Activated CD8-positive, alpha-beta T cell treated with anti-CD3 and anti-CD28 coated beads for 36 hours (primary cell): ENCODE measurements around the gene FBXO39. TPM values are rescaled to one million over a fixed set of nuclear protein-coding genes. Genes with fewer than 3 reads are reported as not detected.
A peak's percentile ranks its signal among the peaks of the same experiment; 100 is the strongest.

Experiments
- ATAC-seq: fragments of 200-7000 bp; cut with Tn5 transposase; one replicate; pipeline ENCODE4 v1.10.0; 2021; ENCODE audit warnings: mild to moderate bottlenecking, moderate library complexity
- CTCF ChIA-PET: fragments of 350-600 bp; sonication (Branson Sonifier 250); formaldehyde crosslinking; loops from one replicate; lab custom pipeline; 2021; ENCODE audit warnings: antibody characterized with exemption; lab: Charles Lee
- POLR2A ChIA-PET: fragments of 350-600 bp; sonication (Branson Sonifier 250); formaldehyde crosslinking; loops from one replicate; lab custom pipeline; 2021; ENCODE audit warnings: antibody characterized with exemption; lab: Charles Lee
- DNase-seq: peaks from one replicate; pipeline ENCODE4 v3.0.0-alpha.2; 2020
- H3K27ac Mint-ChIP-seq: one replicate; pipeline ENCODE4 v1.8.0; 2021; ENCODE audit warnings: mild to moderate bottlenecking, mixed read lengths
- H3K27me3 Mint-ChIP-seq: one replicate; pipeline ENCODE4 v1.8.0; 2021; ENCODE audit warnings: mixed read lengths
- H3K36me3 Mint-ChIP-seq: one replicate; pipeline ENCODE4 v1.8.0; 2021; ENCODE audit warnings: low read depth, mixed read lengths
- H3K4me1 Mint-ChIP-seq: one replicate; pipeline ENCODE4 v1.8.0; 2021; ENCODE audit warnings: low read depth, mixed read lengths
- H3K4me3 Mint-ChIP-seq: one replicate; pipeline ENCODE4 v1.8.0; 2021; ENCODE audit warnings: mild to moderate bottlenecking, moderate library complexity, mixed read lengths
- H3K9me3 Mint-ChIP-seq: one replicate; pipeline ENCODE4 v1.8.0; 2021; ENCODE audit warnings: mixed read lengths
- intact Hi-C: fragments of 100-400 bp; cut with micrococcal nuclease; formaldehyde crosslinking; loops from one replicate; pipeline ENCODE4 v1.10.0; 2022
- total RNA-seq, 2 experiments: library from RNA; stranded (reverse); gene quantifications; one replicate each; pipeline ENCODE4 v1.2.3, GENCODE V29; 2021
- TF ChIP-seq, protein P1 (sequence below): fragments of 200-600 bp; IDR thresholded peaks from one replicate; pipeline ENCODE4 v1.8.0; 2022; ENCODE audit warnings: antibody characterized with exemption, mild to moderate bottlenecking

The FBXO39 gene
- total RNA-seq, 2 experiments from 2014 or later: not detected

DNA sequence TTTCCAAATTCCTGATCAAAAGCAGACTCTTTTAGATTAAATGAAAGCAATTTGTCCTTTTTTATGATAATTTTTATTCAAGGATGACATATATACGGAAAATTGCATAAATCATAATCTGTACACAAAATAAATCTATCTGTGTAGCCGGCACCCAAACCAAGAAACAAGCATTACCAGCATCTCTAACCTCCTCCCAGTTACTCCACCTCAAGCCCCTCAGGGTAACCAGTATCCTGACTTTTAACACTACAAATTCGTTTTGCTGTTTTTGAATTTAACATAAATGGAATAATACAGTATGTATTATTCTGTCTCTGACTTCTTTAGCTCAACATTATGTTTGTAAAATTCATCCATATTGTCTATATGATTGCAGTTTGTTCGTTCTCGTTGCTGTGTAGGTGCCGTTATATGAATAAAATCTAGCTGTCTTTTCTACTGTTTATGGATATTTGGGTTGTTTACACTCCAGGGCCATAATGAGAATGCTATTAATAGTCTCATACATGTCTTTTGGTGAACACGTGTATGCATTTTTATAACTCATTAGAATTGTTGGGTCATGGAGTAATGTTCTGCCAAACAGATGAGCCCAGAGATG, 54.5 kb downstream of the FBXO39 start:
- Mint-ChIP-seq H3K4me1 (peaks cover 12% of the 10 kb centered on the region), H3K9me3 (no peaks in the 10 kb centered on the region), H3K27ac (no peak overlapping the region), H3K36me3 (no peaks in the 10 kb centered on the region), H3K27me3 (peaks cover 42% of the 10 kb centered on the region), H3K4me3 (no peak overlapping the region)
- ATAC-seq (no peak), DNase-seq (no peak)
- intact Hi-C loops: no loop called here
- CTCF ChIA-PET: interaction anchor here (2.1 kb wide), 1 partner anchor 13 kb away, joined by 11 read pairs; no protein-coding TSS in a partner anchor
- TF ChIP-seq, protein P1, sequence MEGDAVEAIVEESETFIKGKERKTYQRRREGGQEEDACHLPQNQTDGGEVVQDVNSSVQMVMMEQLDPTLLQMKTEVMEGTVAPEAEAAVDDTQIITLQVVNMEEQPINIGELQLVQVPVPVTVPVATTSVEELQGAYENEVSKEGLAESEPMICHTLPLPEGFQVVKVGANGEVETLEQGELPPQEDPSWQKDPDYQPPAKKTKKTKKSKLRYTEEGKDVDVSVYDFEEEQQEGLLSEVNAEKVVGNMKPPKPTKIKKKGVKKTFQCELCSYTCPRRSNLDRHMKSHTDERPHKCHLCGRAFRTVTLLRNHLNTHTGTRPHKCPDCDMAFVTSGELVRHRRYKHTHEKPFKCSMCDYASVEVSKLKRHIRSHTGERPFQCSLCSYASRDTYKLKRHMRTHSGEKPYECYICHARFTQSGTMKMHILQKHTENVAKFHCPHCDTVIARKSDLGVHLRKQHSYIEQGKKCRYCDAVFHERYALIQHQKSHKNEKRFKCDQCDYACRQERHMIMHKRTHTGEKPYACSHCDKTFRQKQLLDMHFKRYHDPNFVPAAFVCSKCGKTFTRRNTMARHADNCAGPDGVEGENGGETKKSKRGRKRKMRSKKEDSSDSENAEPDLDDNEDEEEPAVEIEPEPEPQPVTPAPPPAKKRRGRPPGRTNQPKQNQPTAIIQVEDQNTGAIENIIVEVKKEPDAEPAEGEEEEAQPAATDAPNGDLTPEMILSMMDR: no peak
- POLR2A ChIA-PET: no interaction called here

DNA sequence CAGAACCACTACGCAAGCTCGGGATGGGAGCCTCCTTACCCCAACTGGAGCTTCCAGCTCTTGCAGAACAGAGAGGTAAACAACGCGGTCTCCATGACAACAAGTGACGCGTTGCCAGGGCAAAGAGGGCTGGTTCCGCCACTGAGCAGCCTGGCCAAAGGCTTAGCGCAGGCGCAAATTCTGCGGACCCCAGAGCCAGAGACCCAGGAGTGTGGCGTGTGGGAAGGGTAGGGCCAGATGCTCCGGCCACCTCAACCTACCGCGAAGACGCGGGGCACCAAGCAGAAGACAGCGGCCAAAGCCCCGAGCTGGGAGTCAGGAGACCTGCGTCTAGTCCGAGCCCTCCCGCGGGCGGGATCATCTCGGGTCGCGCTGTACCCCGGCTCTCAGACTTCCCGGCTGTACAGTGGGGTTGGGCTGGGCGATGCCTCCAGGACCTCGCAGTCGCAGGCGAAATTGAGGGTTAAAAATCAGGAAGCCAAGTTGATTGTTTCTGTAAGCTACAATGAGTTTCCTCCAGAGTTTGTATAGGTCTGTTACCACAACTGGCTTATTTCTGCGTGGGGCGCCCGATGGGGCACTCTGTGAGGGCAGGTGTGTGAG, 55.7 kb downstream of the FBXO39 start, which contains the start of gene TEKT1:
TSS of gene TEKT1 (minus strand) at position 69 of the 603 bp plus-strand sequence. CDS start 1,353 bp downstream, outside the sequence.
- intact Hi-C loops: no loop called here
- peak; percentile 80 for ATAC-seq

More for the DNA sequence above, 55.7 kb downstream of the FBXO39 start, which contains the start of gene TEKT1:
- Mint-ChIP-seq H3K27ac (no peak within 1 kb of the TSS), H3K27me3 (peaks cover 44% of the 10 kb centered on the region), H3K9me3 (no peaks in the 10 kb centered on the region), H3K4me1 (peaks cover 12% of the 10 kb centered on the region), H3K4me3 (peak within 1 kb of the TSS; percentile 59), H3K36me3 (no peaks in the 10 kb centered on the region)
- POLR2A ChIA-PET: no interaction called here
- CTCF ChIA-PET: interaction anchor here (0.7 to 2.1 kb wide), 5 partner anchors 12 to 166 kb away, joined by 3 to 11 read pairs (median 4); no protein-coding TSS in a partner anchor
- DNase-seq: peak; percentile 79
- TF ChIP-seq, protein P1: no peak

Other genes starting within 250 kb of the FBXO39 start
- gene PITPNM3, start 219.7 kb upstream of the FBXO39 start, total RNA-seq: under 1 TPM; 0.87 to 0.92 TPM
- gene KIAA0753, start 135.5 kb upstream of the FBXO39 start, total RNA-seq: 10 to 100 TPM; 16.5 to 17.3 TPM
- gene TXNDC17, start 135.2 kb upstream of the FBXO39 start, total RNA-seq: 100 to 1,000 TPM in 1 of 2 experiments, 10 to 100 TPM in 1; 100.0 to 103 TPM
- 10 to 100 TPM; 21.0 to 24.4 TPM for gene MED31, start 124.6 kb upstream of the FBXO39 start, total RNA-seq
- gene C17orf100, start 124.5 kb upstream of the FBXO39 start, total RNA-seq: 1 to 10 TPM; 1.1 to 1.6 TPM
- gene SLC13A5, start 62.8 kb upstream of the FBXO39 start, total RNA-seq: not detected
- 10 to 100 TPM; 15.2 to 18.4 TPM for gene XAF1, start 20.2 kb upstream of the FBXO39 start, total RNA-seq
- gene TEKT1, start 55.5 kb downstream of the FBXO39 start, total RNA-seq: not detected
- not detected for gene ALOX12, start 219.8 kb downstream of the FBXO39 start, total RNA-seq
- gene RNASEK, start 236.4 kb downstream of the FBXO39 start, total RNA-seq: 100 to 1,000 TPM in 1 of 2 experiments, 10 to 100 TPM in 1; 98.4 to 107 TPM
- 1 to 10 TPM; 1.2 to 2.4 TPM for gene BCL6B, start 246.8 kb downstream of the FBXO39 start, total RNA-seq